Left forelimb (tissue), 1 donor: ENCODE results near the gene INSR.
"Not testable (repeated sequence)": the region's sequence is repeated elsewhere in the genome, so short reads cannot be mapped to it uniquely, and the experiment has no call there.

Source experiments
- DNase-seq: peaks from one replicate; pipeline ENCODE4 v3.0.0-alpha.2; 2018; ENCODE audit warnings: low spot score

The INSR gene

DNA sequence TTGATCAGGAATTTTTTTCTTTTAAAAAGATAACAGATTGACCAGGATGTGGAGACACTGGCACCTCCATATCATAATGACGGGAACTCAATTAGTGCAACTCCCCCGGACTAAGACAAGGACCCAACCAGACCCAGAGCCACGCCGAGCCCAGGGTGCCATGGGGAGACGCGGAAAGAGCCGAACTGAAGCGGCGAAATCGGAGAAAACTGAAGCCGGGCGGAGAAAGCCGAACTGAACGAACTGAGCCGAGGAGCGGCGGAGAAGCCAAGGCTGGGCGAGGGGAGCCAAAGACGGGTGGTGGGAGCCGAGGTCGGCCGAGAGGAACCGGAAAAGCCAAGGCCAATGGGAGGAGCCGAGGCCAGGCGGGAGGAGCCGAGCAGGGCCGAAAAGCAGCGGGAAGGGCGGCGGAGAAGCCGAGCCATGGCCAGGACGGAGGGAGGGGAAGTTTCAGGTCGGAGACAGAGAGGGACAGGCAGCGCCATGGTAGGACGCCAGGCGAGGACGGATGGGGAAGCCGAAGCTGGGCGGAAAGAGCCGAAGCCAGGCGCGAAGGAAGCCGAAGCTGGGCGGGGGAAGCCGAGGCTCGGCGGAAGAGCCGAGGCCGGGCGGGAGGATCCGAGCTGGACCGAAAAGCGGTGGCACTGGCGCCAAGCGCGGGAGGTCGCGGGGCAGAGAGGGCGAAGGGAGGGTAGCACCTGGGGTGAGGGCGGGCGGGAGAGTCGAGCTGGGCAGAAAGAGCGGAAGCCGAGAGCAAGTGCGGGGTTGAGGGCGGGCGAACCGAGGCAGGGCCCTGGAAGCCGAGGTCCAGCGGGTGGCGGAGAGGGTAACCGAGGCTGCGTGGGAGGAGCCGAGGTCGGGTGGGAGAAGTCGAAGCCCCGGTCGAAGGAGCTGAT, 195.3 kb downstream of the INSR start:
- peak; percentile 96 for DNase-seq

DNA sequence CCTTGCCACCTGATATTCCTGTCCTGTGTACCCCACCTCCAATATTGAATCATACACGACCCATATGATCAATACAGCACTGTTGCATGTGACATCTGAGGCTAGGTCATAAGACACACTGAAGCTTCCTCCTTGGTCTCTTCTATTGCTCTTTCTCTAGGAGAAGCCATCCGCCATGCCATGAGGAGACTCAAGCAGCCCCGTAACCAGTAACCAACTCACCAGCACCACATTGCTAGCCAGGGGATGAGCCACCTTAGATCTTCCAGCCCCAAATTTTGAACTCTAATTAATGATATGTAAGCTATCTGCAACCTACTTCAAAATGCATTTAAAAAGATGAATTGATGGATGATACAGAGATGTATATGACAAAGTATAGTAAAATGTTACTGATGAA, 196.1 kb downstream of the INSR start:
- no peak for DNase-seq

DNA sequence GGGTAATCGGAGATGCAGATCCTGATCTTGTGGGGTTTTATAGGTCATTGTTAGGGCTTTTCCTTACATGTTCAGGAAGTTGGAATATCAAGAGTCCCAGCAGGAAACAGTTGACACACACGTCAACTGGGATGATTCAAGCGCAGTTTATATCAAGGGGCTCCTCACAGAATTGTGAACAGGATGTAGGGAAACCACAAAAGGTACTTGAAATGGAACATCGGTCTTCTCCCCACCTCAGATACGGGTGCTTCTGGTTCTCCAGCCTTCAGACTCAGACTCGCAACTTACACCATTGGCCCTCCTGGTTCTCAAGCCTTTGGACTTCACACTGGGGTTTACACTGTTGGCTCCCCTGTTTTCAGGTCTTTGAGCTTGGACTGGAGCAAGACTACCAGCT, 205.2 kb downstream of the INSR start:
- DNase-seq = no peak

GRCh38 chr19:7083076-7083956, 210.9 kb downstream of the INSR start:
- DNase-seq = no peak

- DNase-seq = no peak
Observed at GRCh38 chr19:7078008-7078407, 216.2 kb downstream of the INSR start.

DNA sequence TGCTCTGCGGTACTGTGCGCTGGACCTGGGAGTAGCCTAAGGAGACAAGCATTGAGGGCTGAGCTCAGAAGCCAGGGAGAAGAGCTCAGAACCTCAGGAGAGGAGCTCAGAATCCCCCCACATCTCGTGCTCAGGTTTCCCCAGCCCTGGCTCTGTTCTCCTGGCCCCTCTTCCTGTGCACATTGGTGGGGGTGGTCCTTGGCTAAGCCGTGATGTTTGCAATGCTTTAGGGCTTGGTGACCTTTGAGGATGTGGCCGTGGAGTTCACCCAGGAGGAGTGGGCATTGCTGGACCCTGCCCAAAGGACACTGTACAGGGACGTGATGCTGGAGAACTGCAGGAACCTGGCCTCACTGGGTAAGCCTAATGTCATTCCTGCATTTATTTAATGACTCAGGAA, 218.1 kb downstream of the INSR start:
- DNase-seq = no peak

- DNase-seq = no peak
Observed at GRCh38 chr19:7074705-7075282, 219.4 kb downstream of the INSR start.

DNA sequence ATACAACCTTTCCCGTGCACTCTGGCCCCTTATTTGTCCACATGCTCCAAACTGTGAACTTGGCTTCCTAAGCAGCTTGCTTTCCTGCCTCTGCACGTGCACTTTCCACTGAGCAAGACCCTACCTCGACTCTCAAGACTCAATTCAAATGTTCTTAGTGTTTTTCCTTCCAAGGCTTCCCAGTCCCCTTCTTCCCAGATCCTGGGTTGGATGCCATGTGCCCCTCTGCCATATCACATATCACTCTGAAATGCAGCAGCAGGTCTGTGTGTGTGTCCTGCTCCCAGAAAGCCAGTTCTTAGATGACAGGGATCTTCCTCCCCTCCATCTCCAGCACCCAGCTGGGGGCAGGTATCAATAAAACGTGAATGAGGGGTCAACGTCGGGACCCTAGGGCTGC, 221.7 kb downstream of the INSR start:
- no peak for DNase-seq

DNA sequence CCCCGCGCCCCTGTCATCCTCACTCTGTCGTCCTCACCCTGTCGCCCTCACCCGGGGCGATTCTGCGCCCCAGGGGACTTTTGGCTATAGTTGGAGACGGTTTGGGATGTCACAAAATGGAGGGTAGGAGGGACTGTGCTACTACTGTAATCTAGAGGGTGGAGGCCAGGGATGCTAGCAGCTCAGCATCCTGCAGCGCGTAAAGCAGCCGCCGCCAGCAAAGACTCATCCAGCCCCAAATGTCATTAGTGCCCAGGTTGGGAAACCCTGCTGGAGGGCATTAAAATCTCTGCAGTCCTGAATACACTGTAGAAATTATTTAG, 224.3 kb downstream of the INSR start:
- DNase-seq = no peak

GRCh38 chr19:7069042-7069903, 224.9 kb downstream of the INSR start, which contains the start of gene ZNF557:
ZNF557 (plus strand) TSS chr19:7069703; CDS start chr19:7075075, 5,372 bp downstream.
- peak; percentile 99 for DNase-seq

GRCh38 chr19:7068599-7068998, 225.6 kb downstream of the INSR start:
- DNase-seq = no peak

- DNase-seq = no peak
Observed at GRCh38 chr19:7067716-7068115, 226.5 kb downstream of the INSR start.

DNA sequence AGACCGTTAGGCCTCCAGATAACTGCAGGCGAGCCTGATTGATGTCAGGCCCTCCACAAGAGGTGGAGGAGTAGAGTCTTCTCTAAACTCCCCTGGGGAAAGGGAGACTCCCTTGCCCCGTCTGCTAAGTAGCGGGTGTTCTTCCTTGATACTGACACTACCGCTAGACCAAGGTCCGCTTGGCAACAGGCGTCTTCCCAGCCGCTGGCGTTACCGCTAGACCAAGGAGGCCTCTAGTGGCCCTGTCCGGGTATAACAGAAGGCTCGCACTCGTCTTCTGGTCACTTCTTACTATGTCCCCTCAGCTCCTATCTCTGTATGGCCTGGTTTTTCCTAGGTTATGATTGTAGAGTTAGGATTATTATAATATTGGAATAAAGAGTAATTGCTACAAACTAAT, 227.1 kb downstream of the INSR start:
- DNase-seq = not testable (repeated sequence)

GRCh38 chr19:7063764-7064418, 230.3 kb downstream of the INSR start:
- DNase-seq = no peak

GRCh38 chr19:7063339-7063738, 230.9 kb downstream of the INSR start:
- DNase-seq = no peak
